RPMI8226 (cell line): ENCODE measurements around the gene F2RL2.
"Not testable (repeated sequence)": the region's sequence is repeated elsewhere in the genome, so short reads cannot be mapped to it uniquely, and the experiment has no call there.

Source experiments
- DNase-seq: peaks from one replicate; pipeline ENCODE4 v3.0.0-alpha.2; 2015

F2RL2 gene

DNA sequence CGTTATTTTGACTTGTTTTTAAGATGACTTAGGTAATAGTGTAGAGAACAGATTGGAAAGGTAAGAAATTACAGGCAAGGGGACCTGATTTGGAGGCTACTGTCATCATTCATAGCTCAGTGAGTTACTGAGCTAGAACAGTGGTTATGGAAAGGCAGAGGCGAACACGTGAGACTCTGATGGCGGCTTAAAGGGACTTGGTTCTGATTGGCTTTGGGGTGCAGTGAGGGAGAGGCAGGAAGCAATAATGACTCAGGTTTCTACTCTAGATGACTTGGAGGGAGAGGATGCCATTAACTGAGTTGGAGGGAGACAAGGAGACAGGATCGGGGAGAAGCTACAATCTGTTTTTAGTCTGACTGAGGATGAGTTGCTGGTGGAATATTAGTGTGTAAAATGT is 3.0 kb downstream of the F2RL2 start:
- no peak for DNase-seq

DNA sequence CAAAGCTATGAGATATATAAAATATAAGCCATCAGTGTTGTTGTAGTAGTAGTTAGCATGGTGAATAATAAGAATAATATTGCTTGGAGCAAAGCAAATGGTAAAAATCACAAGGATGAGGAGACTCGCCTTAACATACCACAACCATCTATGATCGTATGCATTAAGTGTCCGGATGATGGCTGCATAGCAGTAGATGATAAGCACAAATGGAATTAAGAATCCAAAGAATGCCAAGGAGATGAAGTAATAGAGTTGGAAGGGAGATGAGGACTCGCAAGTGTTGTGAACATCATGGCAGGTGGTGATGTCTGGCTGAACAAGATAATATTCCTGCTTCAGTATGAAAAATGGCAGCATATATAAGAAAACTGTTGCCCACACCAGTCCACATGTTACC is 5.5 kb downstream of the F2RL2 start:
- no peak for DNase-seq

DNA sequence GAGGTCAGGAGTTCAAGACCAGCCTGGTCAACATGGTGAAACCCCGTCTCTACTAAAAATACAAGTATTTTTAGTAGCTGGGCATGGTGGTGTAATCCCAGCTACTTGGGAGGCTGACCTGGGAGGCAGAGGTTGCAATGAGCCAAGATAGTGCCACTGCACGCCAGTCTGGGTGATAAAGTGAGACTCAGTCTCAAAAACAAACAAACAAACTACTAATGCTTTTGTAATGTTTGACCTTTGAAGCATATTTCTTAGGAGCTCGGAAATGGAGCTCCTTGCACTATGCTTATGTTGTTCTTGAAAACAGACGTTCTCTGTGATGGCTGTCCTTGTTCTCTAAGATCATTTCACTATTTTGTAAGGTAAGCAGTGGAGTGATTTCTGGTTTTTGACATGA is 6.0 kb downstream of the F2RL2 start:
- DNase-seq, result no peak

DNA sequence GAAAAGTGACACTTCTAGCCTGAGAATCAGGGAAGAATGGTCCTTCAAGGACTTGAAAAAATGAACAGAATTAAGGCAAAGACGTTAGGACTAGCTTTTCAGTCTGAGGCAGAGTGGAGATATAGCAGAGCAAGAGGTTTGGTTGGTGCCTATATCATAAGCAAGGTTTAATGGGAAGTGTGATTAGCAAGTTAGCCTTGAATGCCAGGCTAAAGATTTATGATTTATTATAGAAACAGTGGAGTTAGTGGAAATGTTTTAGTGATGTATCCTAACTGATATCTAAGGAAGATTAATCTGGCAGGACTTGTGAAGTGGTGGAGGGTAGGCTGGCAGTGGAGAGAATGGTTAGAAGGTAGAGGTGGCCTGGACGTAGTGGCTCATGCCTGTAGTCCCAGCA is 7.0 kb downstream of the F2RL2 start:
- no peak for DNase-seq

DNA sequence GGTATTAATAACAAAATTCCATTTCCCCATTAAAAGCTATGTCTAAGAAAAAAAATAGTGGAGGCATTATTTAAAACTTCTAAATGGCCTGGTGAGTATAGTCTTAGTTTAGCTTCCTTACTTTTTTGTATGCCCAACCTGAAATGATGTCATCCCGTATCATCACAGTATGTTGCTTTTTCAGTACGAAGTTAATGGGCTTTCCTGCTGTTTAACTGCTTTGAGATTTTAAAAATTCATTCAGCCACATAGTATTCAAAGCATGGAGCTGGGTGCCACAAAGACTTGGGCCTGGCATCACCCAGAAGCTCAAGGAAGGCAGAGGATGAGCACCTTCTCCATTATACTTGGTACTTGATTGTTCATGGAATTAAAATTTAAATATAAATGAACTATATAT is 7.4 kb downstream of the F2RL2 start:
- no peak for DNase-seq

DNA sequence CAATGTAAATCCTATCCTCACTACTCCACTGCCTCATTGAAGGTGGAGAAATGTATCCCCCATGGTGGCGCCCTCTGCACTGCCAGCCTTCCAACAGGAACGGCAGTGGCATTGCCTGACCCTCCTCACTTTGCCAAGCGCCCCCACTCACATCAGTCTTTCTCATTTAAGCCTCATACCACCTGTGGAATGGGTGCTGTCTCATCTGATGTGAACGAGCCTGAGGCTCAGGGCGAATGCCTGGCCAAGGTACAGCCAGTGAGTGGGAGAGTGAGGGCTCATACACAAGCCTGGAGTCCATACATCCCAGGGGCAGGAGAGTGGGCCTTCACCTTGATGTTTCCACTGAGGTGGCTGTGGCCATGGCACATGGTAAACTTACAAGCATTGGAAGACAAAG is 10.3 kb downstream of the F2RL2 start:
- DNase-seq, result no peak

DNA sequence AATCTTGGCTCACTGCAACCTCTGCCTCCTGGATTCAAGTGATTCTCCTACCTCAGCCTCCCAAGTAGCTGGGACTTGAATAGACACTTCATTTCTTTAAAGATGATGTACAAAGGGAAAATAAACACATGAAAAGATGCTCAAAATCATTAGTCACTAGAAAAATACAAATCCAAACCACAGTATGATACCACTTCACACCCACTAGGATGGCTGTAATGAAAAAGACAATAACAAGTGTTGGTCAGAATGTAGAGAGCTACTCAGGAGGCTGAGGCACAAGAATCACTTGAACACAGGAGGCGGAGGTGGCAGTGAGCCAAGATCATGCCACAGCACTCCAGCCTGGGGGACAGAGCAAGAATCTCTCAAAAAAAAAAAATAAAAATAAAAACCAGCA is 13.0 kb downstream of the F2RL2 start:
- no peak for DNase-seq

DNA sequence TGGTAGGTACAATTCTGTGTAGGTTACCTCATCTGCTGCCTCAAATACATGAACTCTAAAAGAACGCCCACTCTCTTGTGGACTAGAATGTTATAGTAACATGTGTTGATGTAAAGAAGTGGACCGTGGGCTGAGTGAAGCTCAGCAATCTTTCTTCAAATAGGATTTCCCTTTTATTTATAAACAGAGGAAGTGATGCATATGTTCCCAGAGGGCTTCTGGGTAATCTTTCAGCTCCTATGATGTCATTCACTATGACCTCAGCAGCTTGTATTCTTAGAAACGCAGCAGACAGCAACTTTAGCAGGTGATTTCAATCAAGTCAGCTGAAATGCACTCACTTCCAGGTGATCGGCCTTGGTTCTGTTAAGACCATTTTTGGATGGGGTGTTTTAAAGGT is 14.4 kb downstream of the F2RL2 start:
- DNase-seq, result peak; percentile 24

DNA sequence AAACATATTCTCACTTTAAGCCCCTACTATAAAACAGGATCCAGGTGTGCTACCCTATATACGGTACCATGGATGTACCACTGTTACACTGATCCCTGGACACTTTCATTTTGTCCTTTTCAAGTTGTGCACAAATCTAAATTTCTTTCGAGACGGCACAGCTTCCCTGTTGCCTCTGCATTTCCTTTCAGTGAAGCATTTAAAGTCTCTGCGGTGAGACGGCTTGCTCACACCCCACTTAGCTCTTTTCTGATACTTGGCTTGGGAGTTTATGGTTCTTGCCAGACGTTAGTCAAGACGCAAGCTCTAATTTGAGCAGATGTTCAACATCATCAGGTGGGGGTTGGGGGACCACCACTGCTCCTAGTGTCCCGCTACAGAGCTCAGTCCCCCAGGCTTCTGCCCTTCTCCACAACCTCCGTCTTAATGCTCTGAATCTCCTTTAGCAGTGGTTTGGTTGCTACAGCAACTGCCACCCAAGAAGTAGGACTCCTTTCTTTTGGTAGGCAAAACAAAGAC is 15.8 kb downstream of the F2RL2 start:
- no peak for DNase-seq

DNA sequence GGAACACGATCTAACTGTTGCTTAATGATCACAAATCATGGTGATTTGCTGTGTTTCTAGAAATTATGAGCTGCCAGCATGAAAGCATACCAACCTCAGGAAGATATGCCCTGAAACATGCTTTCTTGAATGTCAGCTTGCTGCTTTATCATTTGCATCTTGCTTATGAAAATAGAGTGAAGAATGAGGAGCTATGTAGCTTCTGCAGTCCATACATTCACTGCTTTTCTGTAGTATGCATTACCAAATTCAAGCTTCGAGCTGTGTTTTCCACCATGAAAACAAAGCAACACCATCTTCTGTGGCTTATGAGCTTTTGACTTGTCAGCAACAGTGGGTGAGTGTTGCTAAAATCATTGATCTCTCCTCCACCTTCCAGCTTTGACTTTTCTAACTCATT is 16.5 kb downstream of the F2RL2 start:
- DNase-seq, result no peak

DNA sequence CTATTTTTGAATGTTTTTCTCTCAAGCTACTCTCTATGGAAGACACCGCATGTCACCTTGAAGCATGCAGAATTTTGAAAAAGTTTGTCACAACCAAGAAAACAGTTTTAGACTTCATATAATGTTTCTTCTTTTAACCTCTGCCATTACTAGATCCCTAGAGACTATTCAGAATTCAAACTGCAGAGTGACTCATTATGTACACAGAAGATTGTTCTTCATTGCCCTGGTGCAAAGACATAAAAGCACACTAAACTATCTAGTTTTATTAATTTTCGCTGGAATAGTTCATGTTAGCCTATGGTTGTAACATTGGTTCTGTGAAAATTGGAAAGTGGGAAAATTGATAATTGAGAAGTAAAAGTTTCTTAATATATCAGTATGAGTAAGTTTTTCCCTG is 18.4 kb downstream of the F2RL2 start:
- DNase-seq, result no peak

DNA sequence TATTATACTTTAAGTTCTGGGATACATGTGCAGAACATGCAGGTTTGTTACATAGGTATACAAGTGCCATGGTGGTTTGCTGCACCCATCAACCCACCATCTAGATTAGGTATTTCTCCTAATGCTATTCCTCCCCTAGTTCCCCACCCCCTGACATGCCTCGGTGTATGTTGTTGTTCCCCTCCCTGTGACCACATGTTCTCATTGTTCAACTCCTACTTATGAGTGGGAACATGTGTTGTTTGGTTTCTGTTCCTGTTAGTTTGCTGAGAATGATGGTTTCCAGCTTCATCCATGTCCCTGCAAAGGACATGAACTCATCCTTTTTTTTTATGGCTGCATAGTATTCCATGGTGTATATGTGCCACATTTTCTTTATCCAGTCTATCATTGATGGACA is 19.2 kb downstream of the F2RL2 start:
- not testable (repeated sequence) for DNase-seq

DNA sequence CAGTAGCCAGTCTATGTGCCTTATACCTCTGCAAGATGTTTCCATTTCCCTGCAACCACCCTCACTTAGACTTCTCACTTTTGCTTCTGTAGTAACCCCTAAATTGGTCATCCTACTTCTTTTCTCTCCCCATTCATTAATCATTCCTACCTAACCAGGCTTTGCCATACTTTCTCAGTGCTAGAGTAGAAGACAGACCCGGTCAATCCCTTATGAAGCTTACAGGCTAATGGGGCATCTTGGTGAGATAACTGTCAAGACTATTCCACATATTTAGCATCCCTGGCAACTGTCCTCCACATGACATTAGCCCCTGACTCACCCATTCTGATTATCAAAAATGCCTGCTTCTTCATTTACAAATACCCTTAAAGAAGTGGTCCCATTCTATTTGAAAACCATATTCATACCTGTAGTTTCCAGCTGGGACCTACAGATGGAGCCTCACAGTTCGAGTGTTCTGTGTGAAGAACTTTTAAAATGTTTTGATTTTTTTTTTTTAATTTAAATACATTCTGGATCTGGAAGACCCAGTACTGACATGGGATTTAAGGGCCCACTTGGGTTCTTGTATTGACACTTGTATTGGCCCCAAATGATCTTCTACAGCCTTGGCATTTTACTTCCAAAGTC is 21.0 kb downstream of the F2RL2 start:
- DNase-seq, result no peak

DNA sequence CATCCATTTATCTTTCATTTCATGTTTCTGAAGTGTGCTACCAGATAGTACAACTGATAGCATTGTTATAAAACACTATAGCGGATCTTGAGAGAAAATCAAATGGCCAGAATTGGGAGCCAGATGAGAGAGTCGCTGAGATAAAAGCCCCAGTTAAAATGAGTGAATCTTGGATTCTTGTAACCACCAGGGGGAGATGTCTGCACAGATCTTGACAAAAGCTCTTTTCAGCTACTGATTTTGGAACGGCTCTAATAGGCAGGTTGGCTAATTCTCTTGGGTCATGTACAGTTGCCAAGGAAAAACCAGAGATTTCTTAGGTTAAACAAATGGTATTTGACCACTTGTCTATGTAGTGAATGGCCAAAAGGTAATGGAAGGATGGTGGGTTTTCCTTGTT is 21.7 kb downstream of the F2RL2 start:
- DNase-seq, result peak; percentile 70

DNA sequence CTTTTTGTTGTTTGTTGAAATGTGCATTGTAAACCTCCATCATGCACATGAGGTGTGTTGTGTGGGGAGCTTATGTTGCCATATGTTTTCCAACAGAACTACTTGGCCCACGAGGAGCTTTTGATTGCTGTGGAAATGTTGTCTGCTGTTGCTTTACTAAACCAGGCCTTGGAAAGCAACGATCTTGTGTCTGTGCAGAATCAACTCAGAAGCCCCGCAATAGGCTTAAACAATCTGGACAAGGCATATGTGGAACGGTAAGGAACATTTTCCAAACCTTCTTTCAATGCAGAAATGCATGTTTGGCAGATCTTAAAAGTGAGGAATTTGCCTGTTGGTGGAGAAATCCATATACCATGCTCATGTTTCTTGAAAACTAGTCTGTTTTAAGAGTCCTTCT is 22.5 kb downstream of the F2RL2 start:
- no peak for DNase-seq

DNA sequence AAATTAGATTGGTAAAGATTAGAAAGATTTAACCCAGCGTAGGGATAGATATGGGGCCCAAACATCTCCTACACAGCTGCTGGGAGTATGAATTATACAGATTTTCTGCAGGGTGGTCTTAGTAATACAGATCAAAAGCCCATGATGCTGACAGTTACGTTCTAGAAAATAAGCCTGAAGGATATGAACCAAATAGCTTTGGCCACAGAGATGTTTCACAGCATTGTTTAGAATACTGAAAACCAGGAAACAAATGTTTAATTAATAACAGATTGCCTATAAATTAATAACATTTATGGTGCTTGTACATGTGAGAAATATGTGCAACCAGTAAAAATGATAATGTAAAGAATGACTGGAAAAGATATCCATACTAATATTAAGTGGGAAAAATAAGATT is 24.7 kb downstream of the F2RL2 start:
- no peak for DNase-seq

DNA sequence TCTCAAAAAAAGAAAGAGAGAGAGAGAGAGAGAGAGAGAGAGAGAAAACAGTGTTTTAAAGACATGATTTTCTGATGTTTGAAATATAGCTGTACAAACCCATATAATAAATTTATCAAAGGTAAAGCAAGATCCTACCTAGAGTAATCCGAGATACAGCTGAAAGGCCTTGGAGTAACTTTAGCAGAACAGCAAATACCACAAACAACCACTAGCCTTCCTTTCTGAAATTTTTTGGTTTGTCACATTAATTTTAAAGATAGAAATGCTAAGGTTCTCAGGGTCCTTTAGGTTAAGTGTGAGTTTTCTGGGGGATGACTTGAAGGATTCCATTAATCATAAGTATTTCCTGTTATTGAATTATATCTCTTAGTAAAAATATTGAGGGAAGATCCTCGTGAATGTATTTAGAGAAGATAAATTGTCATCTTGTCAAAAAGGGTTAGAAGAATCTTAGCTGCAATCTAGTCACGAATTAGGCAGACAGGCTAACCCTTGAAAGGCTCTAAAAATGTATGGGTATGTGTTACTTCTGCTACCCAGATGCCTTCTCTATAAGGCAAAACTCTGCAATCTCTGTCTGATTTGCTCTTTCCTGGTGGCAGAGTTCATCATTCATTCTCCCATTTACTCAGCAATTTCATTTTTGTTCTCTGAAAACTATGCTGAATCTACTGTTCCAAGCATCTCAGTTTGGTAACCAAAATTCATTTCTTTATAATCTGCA is 27.3 kb downstream of the F2RL2 start:
- DNase-seq, result no peak

DNA sequence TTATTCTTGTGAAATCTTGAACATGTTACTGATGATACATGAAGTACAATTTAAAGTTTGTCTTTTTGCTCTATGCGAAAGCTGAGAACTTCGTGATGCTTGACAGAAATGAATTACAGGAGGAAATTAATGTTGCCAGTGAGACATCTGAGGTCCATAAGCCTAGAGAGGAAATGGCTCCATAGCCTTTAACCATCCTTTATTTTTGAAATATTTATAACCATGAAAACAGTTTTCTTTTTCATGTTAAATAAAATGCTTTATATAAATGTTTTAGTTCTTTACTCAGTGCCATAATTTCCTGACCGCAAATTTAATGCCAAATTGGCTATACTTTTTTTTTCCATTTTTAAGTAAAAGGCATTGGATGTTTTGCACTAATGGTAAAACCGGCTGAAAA is 29.1 kb downstream of the F2RL2 start:
- DNase-seq, result no peak

DNA sequence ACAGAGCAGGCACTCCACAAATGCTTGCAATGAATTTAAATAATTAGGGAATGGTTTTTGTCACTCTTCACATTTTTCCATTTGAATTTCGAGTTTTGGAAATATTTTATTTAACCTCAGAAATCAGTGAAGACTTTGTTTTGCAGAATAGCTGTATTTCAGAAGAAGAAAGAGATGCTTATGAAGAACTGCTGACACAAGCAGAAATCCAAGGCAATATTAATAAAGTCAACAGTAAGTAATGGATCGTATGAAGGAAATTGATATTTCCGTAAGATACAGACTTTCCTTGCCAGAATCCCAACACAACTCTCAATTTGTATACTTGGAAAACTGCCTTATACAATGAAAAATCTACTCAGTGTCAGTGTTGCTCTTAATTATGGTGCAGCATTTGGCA is 30.5 kb downstream of the F2RL2 start:
- no peak for DNase-seq

DNA sequence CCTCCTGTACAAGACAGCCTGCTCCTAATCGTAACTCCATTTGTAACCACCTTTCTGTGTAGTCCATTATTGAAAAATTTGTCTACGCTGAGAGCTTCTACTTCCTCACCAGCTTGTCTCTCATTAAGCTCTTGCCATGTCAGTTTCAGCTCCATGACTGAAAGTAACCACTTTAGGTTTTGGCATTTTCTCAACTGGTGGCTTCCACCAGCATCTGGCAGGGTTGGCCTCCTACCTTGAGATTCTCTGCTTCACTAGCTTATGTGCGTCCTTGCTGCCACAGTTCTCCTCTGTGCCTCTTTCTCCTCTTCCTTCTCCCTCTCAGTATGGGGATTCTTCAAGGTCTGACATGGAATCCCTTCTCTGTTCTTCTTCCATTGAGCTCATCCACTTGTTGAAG is 31.8 kb downstream of the F2RL2 start:
- DNase-seq, result peak; percentile 92

DNA sequence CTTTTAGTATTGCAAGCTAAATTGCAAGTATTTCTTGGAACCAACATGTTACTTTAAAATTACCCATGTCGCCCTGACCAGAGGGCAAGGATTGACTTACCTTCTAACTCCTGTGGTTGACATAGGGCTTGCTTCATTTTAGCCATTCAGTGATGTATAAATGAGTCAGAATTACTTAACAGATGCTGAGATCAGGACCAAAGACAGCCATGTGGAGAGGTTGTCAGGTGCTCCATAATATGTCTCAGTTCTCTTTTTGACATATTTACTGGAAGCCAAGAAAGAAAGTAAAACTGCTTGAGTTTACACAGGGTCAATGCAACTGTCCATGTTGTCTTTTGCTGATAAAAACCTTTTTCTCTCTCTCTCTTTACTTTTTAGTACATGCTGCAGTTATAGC is 33.2 kb downstream of the F2RL2 start:
- peak; percentile 85 for DNase-seq

DNA sequence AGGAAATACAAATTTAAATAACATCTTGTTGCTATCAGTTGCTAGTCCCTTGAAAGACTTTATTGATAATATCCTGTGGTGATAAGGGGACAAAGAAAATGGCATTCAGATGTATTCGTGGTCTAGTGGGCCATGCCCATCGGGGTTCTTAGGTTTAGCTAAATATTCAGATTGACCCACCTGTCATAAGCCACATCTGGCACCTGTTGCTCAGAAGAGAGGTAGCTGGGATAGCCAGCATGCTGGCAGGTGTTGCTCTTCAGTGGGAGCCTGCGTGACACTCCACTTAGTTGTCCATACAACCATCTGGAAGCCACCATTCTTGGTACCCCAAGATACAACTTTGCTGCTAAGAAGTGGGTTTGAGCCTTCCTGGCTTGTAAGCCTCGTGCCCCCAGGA is 36.7 kb downstream of the F2RL2 start:
- DNase-seq, result peak; percentile 25

DNA sequence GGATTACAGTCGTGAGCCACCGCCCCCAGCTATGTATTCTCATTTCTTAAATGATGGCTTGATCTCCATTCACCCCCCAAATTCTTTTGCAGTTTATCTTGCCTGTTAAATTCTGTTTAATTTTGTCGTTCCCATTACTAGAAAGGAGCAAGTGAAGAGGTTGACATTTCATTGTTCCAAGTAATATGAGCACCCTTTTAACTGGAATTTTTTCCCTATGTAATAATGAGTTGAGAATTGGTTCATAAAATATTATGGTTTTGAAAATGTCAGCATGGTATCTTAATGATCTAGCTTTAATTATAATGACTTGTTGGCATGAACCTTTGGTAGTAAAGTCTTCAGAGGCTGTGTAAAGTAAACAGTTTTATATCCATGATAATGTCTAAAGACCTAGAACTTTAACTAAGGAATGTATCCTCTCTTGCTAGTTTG is 37.4 kb downstream of the F2RL2 start:
- DNase-seq, result no peak

DNA sequence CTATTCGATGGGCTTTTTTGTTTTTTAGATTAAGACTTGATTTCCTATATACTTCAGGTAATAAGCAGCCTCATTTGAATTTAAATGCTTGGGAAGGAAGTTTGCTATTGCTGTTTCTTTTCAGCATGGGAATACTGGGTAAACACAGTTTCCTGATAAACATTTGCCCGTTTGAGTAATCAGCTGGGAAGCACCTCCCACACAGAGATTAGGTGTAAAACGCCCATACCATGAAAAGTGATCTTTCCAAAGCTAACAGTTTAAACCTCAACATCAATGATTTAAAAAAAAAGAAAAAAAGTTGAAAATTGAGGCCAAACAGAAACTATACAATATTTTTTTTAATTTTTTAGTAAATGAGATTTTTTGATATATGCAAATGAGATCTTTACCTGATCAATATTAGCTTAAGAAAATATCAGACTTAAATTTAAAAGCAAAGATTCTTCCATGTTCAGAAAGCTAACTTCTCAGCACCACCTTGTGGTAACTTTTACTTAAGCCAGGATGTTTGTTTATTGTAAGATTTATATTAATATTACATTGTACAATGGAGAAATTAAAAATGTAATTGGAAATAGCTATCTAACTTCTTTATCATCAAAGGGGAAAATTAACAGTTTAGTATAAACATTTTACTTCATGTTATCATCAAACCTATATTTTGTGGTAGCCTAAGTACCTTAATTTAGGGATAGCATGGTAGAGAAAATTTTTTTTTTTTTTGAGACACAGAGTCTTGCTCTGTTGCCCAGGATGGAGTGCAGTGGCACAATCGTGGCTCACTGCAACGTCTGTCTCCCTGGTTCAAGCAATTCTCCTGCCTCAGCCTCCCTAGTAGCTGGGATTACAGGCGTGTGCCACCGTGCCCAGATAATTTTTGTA is 39.8 kb downstream of the F2RL2 start:
- DNase-seq, result peak; percentile 21
